AG04450 (cell line): Measurements from ENCODE around the gene PTGDR2. TPM values are rescaled to one million over a fixed set of nuclear protein-coding genes. Genes with fewer than 3 reads are reported as not detected.

Source experiments
- CTCF ChIA-PET: fragments of 300-600, 350-600 bp; formaldehyde crosslinking; extraction: SDS; loops from one replicate; lab custom pipeline; 2022; ENCODE audit warnings: antibody characterized with exemption, inconsistent platforms; lab: Charles Lee
- POLR2A ChIA-PET: fragments of 350-600 bp; formaldehyde crosslinking; extraction: SDS; loops from one replicate; lab custom pipeline; 2021; ENCODE audit warnings: antibody characterized with exemption, inconsistent platforms; lab: Yijun Ruan, JAX
- DNase-seq: peaks from one replicate; pipeline ENCODE4 v3.0.0-alpha.2; 2011; ENCODE audit warnings: low read depth, low spot score
- H3K27ac ChIP-seq: one replicate; pipeline ENCODE4 v1.5.1; 2012; ENCODE audit warnings: low read depth, low read length, control low read depth
- H3K27me3 ChIP-seq: one replicate; pipeline ENCODE4 v1.6.0; 2012; ENCODE audit warnings: low read length; ENCODE audit not compliant: control insufficient read depth, insufficient read depth
- H3K4me3 ChIP-seq: 2 replicates; pipeline ENCODE4 v1.5.1; 2011; ENCODE audit warnings: mild to moderate bottlenecking, low read depth, low read length, control low read depth
- H3K9me3 ChIP-seq: 2 replicates; pipeline ENCODE4 v1.5.1; 2012; ENCODE audit warnings: low read length; ENCODE audit not compliant: control insufficient read depth, insufficient read depth
- CTCF ChIP-seq: IDR thresholded peaks from 2 replicates; pipeline ENCODE4 v1.5.1; 2011; ENCODE audit warnings: low read depth, low read length, control low read depth, inconsistent platforms
- polyA plus RNA-seq: library from polyadenylated mRNA; depleted of rRNA; stranded (reverse); fragments of >200 nt; gene quantifications from 2 replicates; pipeline ENCODE4 v1.2.3, GENCODE V29; 2011

Gene PTGDR2
- polyA plus RNA-seq, 1 experiment: 0.92 TPM

GRCh38 chr11:60851327-60852104 is 4.2 kb downstream of the PTGDR2 start:
- H3K27ac ChIP-seq: no peak overlapping the region
- peaks cover 5% of the 10 kb centered on the region for H3K27me3 ChIP-seq
- H3K9me3 ChIP-seq: peaks cover 3% of the 10 kb centered on the region; the same call in 1 of the 2 replicates
- no peak for TF ChIP-seq CTCF
- ChIA-PET CTCF (interaction anchor here (1.7 kb wide), 1 partner anchor 48 kb away, joined by 4 read pairs; no protein-coding TSS in a partner anchor), POLR2A (no interaction called here)
- no peak overlapping the region for H3K4me3 ChIP-seq
- DNase-seq: no peak

GRCh38 chr11:60849641-60850520 is 5.9 kb downstream of the PTGDR2 start:
- Histone ChIP-seq H3K4me3 (no peak overlapping the region), H3K27ac (no peak overlapping the region), H3K9me3 (peaks cover 3% of the 10 kb centered on the region; the same call in 1 of the 2 replicates), H3K27me3 (peaks cover 3% of the 10 kb centered on the region)
- ChIA-PET POLR2A (no interaction called here), CTCF (interaction anchor here (0.9 kb wide), 1 partner anchor 50 kb away, joined by 6 read pairs; no protein-coding TSS in a partner anchor)
- DNase-seq: no peak
- no peak for TF ChIP-seq CTCF

- Histone ChIP-seq H3K4me3 (no peak overlapping the region), H3K27ac (no peak overlapping the region), H3K27me3 (no peaks in the 10 kb centered on the region), H3K9me3 (peaks cover 3% of the 10 kb centered on the region; the same call in 1 of the 2 replicates)
- POLR2A ChIA-PET: no interaction called here
- CTCF ChIA-PET: interaction anchor here (0.9 to 1.3 kb wide), 2 partner anchors 39 to 51 kb away, joined by 3 to 6 read pairs; no protein-coding TSS in a partner anchor
- no peak for DNase-seq
- no peak for TF ChIP-seq CTCF
Observed at GRCh38 chr11:60848714-60849151, 7.0 kb downstream of the PTGDR2 start.

GRCh38 chr11:60847896-60848295 is 7.9 kb downstream of the PTGDR2 start:
- Histone ChIP-seq H3K27me3 (no peaks in the 10 kb centered on the region), H3K9me3 (no peaks in the 10 kb centered on the region; the same call in 1 of the 2 replicates), H3K27ac (no peak overlapping the region), H3K4me3 (no peak overlapping the region)
- DNase-seq: no peak
- no peak for TF ChIP-seq CTCF
- ChIA-PET CTCF (interaction anchor here (0.8 to 1.3 kb wide), 2 partner anchors 40 to 52 kb away, joined by 3 read pairs; no protein-coding TSS in a partner anchor), POLR2A (no interaction called here)
